22Rv1 (cell line): ENCODE measurements around the gene NLRC5.

ENCODE experiments used
- CTCF ChIP-seq: fragments of 450-650 bp; IDR thresholded peaks from 2 replicates; pipeline ENCODE4 v1.5.1; 2017; ENCODE audit warnings: mild to moderate bottlenecking
- ZFX ChIP-seq: fragments of 450-650 bp; IDR thresholded peaks from 2 replicates; pipeline ENCODE4 v1.6.1; 2017; ENCODE audit warnings: antibody characterized with exemption, borderline replicate concordance

- TF ChIP-seq CTCF, result no peak
- TF ChIP-seq ZFX, result no peak
These were observed 136.6 kb downstream of the NLRC5 start for GRCh38 chr16:57125969-57126368.
